Caco-2 (cell line): Measurements from ENCODE around the gene PIM1. TPM values are rescaled to one million over a fixed set of nuclear protein-coding genes. Genes with fewer than 3 reads are reported as not detected.

Source experiments
- BruUV-seq: library from RNA; stranded (reverse); fragments of 400-500 nt; replicated peaks from 2 replicates; lab custom pipeline; 2021; lab: Mats Ljungman, UMichigan
- CTCF ChIA-PET: fragments of 300-600 bp; sonication (Branson Sonifier 250); formaldehyde crosslinking; loops from one replicate; lab custom pipeline; 2022; ENCODE audit warnings: antibody characterized with exemption; lab: Charles Lee
- POLR2A ChIA-PET: fragments of 300-600 bp; sonication (Branson Sonifier 250); formaldehyde crosslinking; loops from one replicate; lab custom pipeline; 2022; ENCODE audit warnings: antibody characterized with exemption; lab: Charles Lee
- DNase-seq, 2 experiments: peaks; one replicate each; pipeline versions ENCODE4 v3.0.0 to v3.0.0-alpha.2; 2020 to 2022
- H3K27me3 ChIP-seq: replicated peaks from 2 replicates; pipeline ENCODE4 v1.6.0; 2011; ENCODE audit warnings: low read length; ENCODE audit not compliant: control insufficient read depth, insufficient read depth
- H3K36me3 ChIP-seq: 2 replicates; pipeline ENCODE4 v1.5.1; 2011; ENCODE audit warnings: low read length; ENCODE audit not compliant: control insufficient read depth, insufficient read depth
- H3K4me1 ChIP-seq: fragments of 250-450 bp; sonication (Bioruptor Pico); 2 replicates; pipeline ENCODE4 v1.5.1; 2020; ENCODE audit warnings: mild to moderate bottlenecking
- H3K4me3 ChIP-seq: 2 replicates; pipeline ENCODE4 v1.5.1; 2011; ENCODE audit warnings: low read depth, mild to moderate bottlenecking, control low read depth, low read length
- H3K9me3 ChIP-seq: fragments of 250-450 bp; sonication (Bioruptor Pico); 2 replicates; pipeline ENCODE4 v1.5.1; 2020; ENCODE audit warnings: mild to moderate bottlenecking, moderate library complexity
- H3K27ac Mint-ChIP-seq: one replicate; pipeline ENCODE4 v1.8.0; 2022; ENCODE audit warnings: mixed read lengths; ENCODE audit not compliant: unreplicated experiment
- H3K27me3 Mint-ChIP-seq: one replicate; pipeline ENCODE4 v1.8.0; 2022; ENCODE audit warnings: mixed read lengths; ENCODE audit not compliant: insufficient read depth, unreplicated experiment
- H3K36me3 Mint-ChIP-seq: one replicate; pipeline ENCODE4 v1.8.0; 2022; ENCODE audit warnings: mild to moderate bottlenecking, mixed read lengths; ENCODE audit not compliant: insufficient read depth, unreplicated experiment
- H3K4me1 Mint-ChIP-seq: one replicate; pipeline ENCODE4 v1.8.0; 2022; ENCODE audit warnings: low read depth, mixed read lengths; ENCODE audit not compliant: unreplicated experiment
- H3K4me3 Mint-ChIP-seq: one replicate; pipeline ENCODE4 v1.8.0; 2022; ENCODE audit warnings: mild to moderate bottlenecking, moderate library complexity, mixed read lengths; ENCODE audit not compliant: unreplicated experiment
- H3K9me3 Mint-ChIP-seq: one replicate; pipeline ENCODE4 v1.8.0; 2022; ENCODE audit warnings: mixed read lengths; ENCODE audit not compliant: unreplicated experiment
- CTCF ChIP-seq, 2 experiments: fragments of 200-600 bp in 1 of 2; IDR thresholded peaks; 1 replicate in 1 of 2; 2 replicates in 1 of 2; pipeline versions ENCODE4 v1.5.1 to v1.8.0; 2011 to 2022; ENCODE audit warnings: antibody characterized with exemption in 1 of 2, control low read depth in 1 of 2, inconsistent platforms in 1 of 2, low read depth in 1 of 2, low read length in 1 of 2, mild to moderate bottlenecking in 1 of 2, moderate library complexity in 1 of 2; ENCODE audit not compliant: insufficient read depth in 1 of 2, severe bottlenecking in 1 of 2, unreplicated experiment in 1 of 2
- intact Hi-C: fragments of 100-400 bp; cut with micrococcal nuclease; formaldehyde crosslinking; loops from one replicate; pipeline ENCODE4 v1.10.0; 2022; ENCODE audit not compliant: unreplicated experiment
- total RNA-seq: library from RNA; stranded (reverse); gene quantifications from 2 replicates; pipeline ENCODE4 v1.2.3, GENCODE V29; 2022

The PIM1 gene
- total RNA-seq, 1 experiment from 2014 or later: 48.3 TPM

GRCh38 chr6:37168163-37168758 lies 1.7 kb upstream of the PIM1 start:
- ChIA-PET POLR2A (interaction anchor here (0.6 kb wide), 1 partner anchor 20 kb away, joined by 3 read pairs; no protein-coding TSS in a partner anchor), CTCF (interaction anchor here (0.6 kb wide), 1 partner anchor 270 kb away, joined by 5 read pairs; no protein-coding TSS in a partner anchor)
- no peaks in the 10 kb centered on the region for H3K27me3 Mint-ChIP-seq
- no peak for TF ChIP-seq CTCF (IDR thresholded peaks at IDR 0.05; ENCODE audit: insufficient read depth in 1 of 2, low read depth in 1 of 2, low read length in 1 of 2, severe bottlenecking in 1 of 2, unreplicated experiment in 1 of 2)
- peak overlapping the region; percentile 21 for H3K27ac Mint-ChIP-seq
- intact Hi-C loops: no loop called here
- H3K4me3 ChIP-seq: no peak overlapping the region
- peak overlapping the region; percentile 88 for H3K4me3 Mint-ChIP-seq
- peaks cover 14% of the 10 kb centered on the region; the same call in 1 of the 2 replicates for H3K4me1 ChIP-seq
- no peaks in the 10 kb centered on the region; the same call in 1 of the 2 replicates for H3K36me3 ChIP-seq
- peaks cover 41% of the 10 kb centered on the region for H3K36me3 Mint-ChIP-seq
- BruUV-seq: no TSS peak
- DNase-seq: no peak
- H3K27me3 ChIP-seq: no peaks in the 10 kb centered on the region
- peaks cover 7% of the 10 kb centered on the region for H3K4me1 Mint-ChIP-seq
- no peaks in the 10 kb centered on the region for H3K9me3 Mint-ChIP-seq
- no peaks in the 10 kb centered on the region for H3K9me3 ChIP-seq

- DNase-seq: peak in 1 of 2 experiments; percentile 37
- no peaks in the 10 kb centered on the region for H3K9me3 ChIP-seq
- TSS peak; percentile 25 for BruUV-seq
- Mint-ChIP-seq H3K27me3 (no peaks in the 10 kb centered on the region), H3K4me1 (peaks cover 7% of the 10 kb centered on the region), H3K27ac (peak overlapping the region; percentile 98), H3K36me3 (peaks cover 48% of the 10 kb centered on the region), H3K4me3 (peak overlapping the region; percentile 88), H3K9me3 (no peaks in the 10 kb centered on the region)
- ChIA-PET POLR2A (interaction anchor here (0.6 to 3.4 kb wide), 14 partner anchors 8 to 88 kb away, joined by 3 to 20 read pairs (median 5); partner anchors contain the start of gene TBC1D22B), CTCF (interaction anchor here (0.6 to 2.9 kb wide), 9 partner anchors 36 to 271 kb away, joined by 3 to 13 read pairs (median 4); no protein-coding TSS in a partner anchor)
- peaks cover 11% of the 10 kb centered on the region; the same call in 1 of the 2 replicates for H3K4me1 ChIP-seq
- no peaks in the 10 kb centered on the region for H3K27me3 ChIP-seq
- intact Hi-C loops: loop anchor here (1.0 kb wide), 2 partner anchors 21 to 31 kb away; no protein-coding TSS in a partner anchor
- peak overlapping the region; percentile 46 for H3K4me3 ChIP-seq
- H3K36me3 ChIP-seq: peaks cover 4% of the 10 kb centered on the region
- TF ChIP-seq CTCF (IDR thresholded peaks at IDR 0.05; ENCODE audit: insufficient read depth in 1 of 2, low read depth in 1 of 2, low read length in 1 of 2, severe bottlenecking in 1 of 2, unreplicated experiment in 1 of 2): no peak
These were observed 999 bp upstream of the PIM1 start for GRCh38 chr6:37168811-37169495.
